K562 (cell line): Measurements from ENCODE around the gene NHSL2. TPM values are rescaled to one million over a fixed set of nuclear protein-coding genes. Genes with fewer than 3 reads are reported as not detected.

Source experiments
- ZNF121 ChIP-seq: sonication (generic); formaldehyde crosslinking; conservative IDR thresholded peaks from 2 replicates; pipeline ENCODE4 v1.8.0; 2022; ENCODE audit warnings: missing genetic modification reagents
- ZNF780A ChIP-seq: fragments of 250-450 bp; sonication (Bioruptor Pico); IDR thresholded peaks from 2 replicates; pipeline ENCODE4 v1.5.0; 2021; ENCODE audit warnings: mild to moderate bottlenecking
- polyA plus RNA-seq, 8 experiments: library from polyadenylated mRNA; depleted of rRNA in 4 of 8; stranded (reverse) in 5 of 8; unstranded in 3 of 8; fragments of >200 nt; fragmentation: Nextera tagmentation in 2 of 8; fragmentation: Illumina TruSeq in 1 of 8; extraction: Ambion mirVana in 2 of 8; extraction: Trizol in 1 of 8; gene quantifications; 2 replicates each; pipeline versions ENCODE4 v1.2.1 to v1.2.3, GENCODE V29; 2011 to 2014; ENCODE audit warnings: inconsistent platforms in 1 of 8, missing spikeins in 1 of 8
- small RNA-seq: library from RNA; depleted of rRNA; stranded (forward); fragments of <200 nt; gene quantifications from one replicate; pipeline ENCODE3, GENCODE V24; 2014
- total RNA-seq, 7 experiments: library from RNA; depleted of rRNA in 6 of 7; stranded (reverse); fragments of >200 nt in 6 of 7; fragmentation: Illumina TruSeq in 2 of 7; extraction: Trizol in 2 of 7; gene quantifications; 2 replicates each; pipeline versions ENCODE4 v1.2.1 to v1.2.3, GENCODE V29; 2011 to 2021; ENCODE audit warnings: low replicate concordance in 1 of 7

NHSL2 gene
- total and polyA plus RNA-seq, 9 of the 15 experiments (the other 6 are each of a cell fraction or from before 2014, with no cell fraction given), result 0.02 TPM; not detected in 8

DNA sequence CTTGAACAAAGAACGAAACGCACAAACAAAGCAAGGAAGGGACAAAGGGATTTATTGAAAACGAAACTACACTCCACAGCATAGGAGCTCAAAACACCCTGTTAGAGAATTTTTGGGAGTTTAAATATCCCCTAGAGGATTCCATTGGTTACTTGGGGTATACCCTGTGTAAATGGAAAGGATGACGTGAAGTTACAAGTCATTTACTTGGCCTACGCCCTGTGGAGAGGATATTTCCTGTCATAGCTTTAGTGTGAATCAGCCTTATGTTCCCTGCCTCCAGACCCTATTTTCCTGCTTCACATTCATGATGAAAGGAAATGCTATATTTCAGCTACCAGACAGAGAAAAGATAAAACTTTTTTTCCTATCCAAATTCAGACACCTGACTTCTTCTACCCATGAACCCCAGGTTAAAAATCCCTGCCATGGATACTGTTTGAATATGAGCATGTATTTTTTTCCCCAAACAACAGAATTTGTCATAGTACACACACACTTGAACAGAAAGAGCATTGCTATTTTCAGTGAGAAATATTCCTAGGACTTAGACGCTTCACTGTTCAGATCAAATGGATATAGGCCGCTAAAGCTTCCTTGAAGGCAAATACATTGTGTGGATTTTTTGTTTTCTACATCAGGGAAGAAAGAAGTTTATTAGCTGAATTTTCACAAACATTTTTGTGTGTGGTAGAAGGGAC, 291.3 kb downstream of the NHSL2 start (continued):
- TF ChIP-seq ZNF780A (CRISPR knock-in tag), result no peak
- TF ChIP-seq ZNF121 (CRISPR knock-in tag), result no peak

Small RNA genes lying within 50 kb of the gene (small RNA-seq; reads per million reads assigned to genes)
- not detected for gene RNU6-1078P

Other genes with a start within 250 kb of the NHSL2 start
- gene CXorf49, start 192.6 kb upstream of the NHSL2 start, total RNA-seq (2014; rRNA removed), result not detected in 2 replicates
- gene CXorf49, start 192.6 kb upstream of the NHSL2 start, total RNA-seq (2014; rRNA removed; fragmentation: Illumina TruSeq; extraction: Trizol), result not detected in 2 replicates
- not detected in 2 replicates for gene CXorf49, start 192.6 kb upstream of the NHSL2 start, total RNA-seq (2015; rRNA removed; fragmentation: Illumina TruSeq; extraction: Trizol)
- not detected in 2 replicates for gene CXorf49, start 192.6 kb upstream of the NHSL2 start, total RNA-seq (2021)
- not detected in 2 replicates for gene CXorf49, start 192.6 kb upstream of the NHSL2 start, polyA plus RNA-seq (2011; rRNA removed)
- not detected in 2 replicates for gene CXorf49, start 192.6 kb upstream of the NHSL2 start, polyA plus RNA-seq (2014; fragmentation: Illumina TruSeq; extraction: Trizol)
- gene CXorf49, start 192.6 kb upstream of the NHSL2 start, polyA plus RNA-seq (2014; fragmentation: Nextera tagmentation; extraction: Ambion mirVana), result not detected
- gene CXorf49, start 192.6 kb upstream of the NHSL2 start, polyA plus RNA-seq (2014; rRNA removed), result not detected in 2 replicates
- not detected in 2 replicates for gene CXorf49B, start 147.5 kb upstream of the NHSL2 start, total RNA-seq (2014; rRNA removed)
- gene CXorf49B, start 147.5 kb upstream of the NHSL2 start, total RNA-seq (2014; rRNA removed; fragmentation: Illumina TruSeq; extraction: Trizol), result not detected in 2 replicates
- not detected in 2 replicates for gene CXorf49B, start 147.5 kb upstream of the NHSL2 start, total RNA-seq (2015; rRNA removed; fragmentation: Illumina TruSeq; extraction: Trizol)
- not detected in 2 replicates for gene CXorf49B, start 147.5 kb upstream of the NHSL2 start, total RNA-seq (2021)
- not detected in 2 replicates for gene CXorf49B, start 147.5 kb upstream of the NHSL2 start, polyA plus RNA-seq (2011; rRNA removed)
- gene CXorf49B, start 147.5 kb upstream of the NHSL2 start, polyA plus RNA-seq (2014; fragmentation: Illumina TruSeq; extraction: Trizol), result not detected in 2 replicates
- not detected for gene CXorf49B, start 147.5 kb upstream of the NHSL2 start, polyA plus RNA-seq (2014; fragmentation: Nextera tagmentation; extraction: Ambion mirVana)
- gene CXorf49B, start 147.5 kb upstream of the NHSL2 start, polyA plus RNA-seq (2014; rRNA removed), result not detected in 2 replicates
- gene RTL5, start 221.1 kb downstream of the NHSL2 start, total RNA-seq (2014; rRNA removed), result not detected in 2 replicates
- not detected in 2 replicates for gene RTL5, start 221.1 kb downstream of the NHSL2 start, total RNA-seq (2014; rRNA removed; fragmentation: Illumina TruSeq; extraction: Trizol)
- gene RTL5, start 221.1 kb downstream of the NHSL2 start, total RNA-seq (2015; rRNA removed; fragmentation: Illumina TruSeq; extraction: Trizol), result not detected in 2 replicates
- not detected in 2 replicates for gene RTL5, start 221.1 kb downstream of the NHSL2 start, total RNA-seq (2021)
- gene RTL5, start 221.1 kb downstream of the NHSL2 start, polyA plus RNA-seq (2011; rRNA removed), result 0.01 TPM in 1 of 2 replicates, not detected in the other
- 0.03 TPM in 1 of 2 replicates, not detected in the other for gene RTL5, start 221.1 kb downstream of the NHSL2 start, polyA plus RNA-seq (2014; fragmentation: Illumina TruSeq; extraction: Trizol)
- gene RTL5, start 221.1 kb downstream of the NHSL2 start, polyA plus RNA-seq (2014; fragmentation: Nextera tagmentation; extraction: Ambion mirVana), result not detected
- gene RTL5, start 221.1 kb downstream of the NHSL2 start, polyA plus RNA-seq (2014; rRNA removed), result not detected in 2 replicates